Activated gamma-delta T cell (primary cell): ENCODE data around the gene FKBP3.
"Not testable (repeated sequence)": the region's sequence is repeated elsewhere in the genome, so short reads cannot be mapped to it uniquely, and the experiment has no call there.

Experiments used
- DNase-seq: peaks from one replicate; lab custom pipeline; 2025; lab: John Stamatoyannopoulos, UW

FKBP3 gene

DNA sequence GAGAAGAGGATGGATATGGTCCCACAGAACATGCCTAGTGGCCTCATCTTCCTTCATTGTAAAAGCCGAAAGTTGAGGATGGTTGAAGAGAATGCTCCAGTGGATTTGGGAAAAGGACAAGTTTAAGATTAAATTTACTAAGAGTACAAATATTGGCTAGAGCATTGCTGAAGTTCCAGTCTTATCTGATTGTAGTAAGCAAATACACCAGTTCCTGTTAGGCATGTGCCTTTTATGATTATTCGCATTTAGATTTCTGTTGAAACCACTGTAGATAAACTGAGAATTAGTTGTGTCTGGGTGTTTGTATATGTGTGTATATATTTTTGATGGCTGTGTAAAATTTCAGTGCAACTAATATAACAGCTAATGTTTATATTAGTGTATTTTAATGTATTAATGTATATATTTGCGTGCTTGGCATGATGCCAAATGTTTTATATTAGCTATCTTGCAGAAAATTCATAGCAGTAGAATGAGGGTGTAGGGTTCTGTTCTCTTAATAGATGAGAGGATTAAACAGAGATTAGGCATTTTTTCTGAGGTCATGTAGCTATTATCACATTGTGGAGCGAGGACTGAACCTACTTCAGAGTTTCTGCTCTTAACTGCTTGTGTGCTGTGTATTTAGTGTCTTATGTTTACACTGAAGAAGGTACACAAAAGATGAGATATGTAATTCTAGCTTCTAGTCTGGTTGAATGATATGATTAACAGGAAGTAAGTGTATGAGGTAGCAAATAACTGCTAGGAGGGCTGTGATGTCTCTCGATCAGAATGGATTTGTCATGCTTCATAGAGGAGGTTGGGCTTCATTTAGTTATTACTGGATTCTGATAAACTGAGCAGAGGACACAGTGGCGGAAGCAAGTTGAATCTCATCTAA is 21.1 kb downstream of the FKBP3 start:
- DNase-seq: no peak

DNA sequence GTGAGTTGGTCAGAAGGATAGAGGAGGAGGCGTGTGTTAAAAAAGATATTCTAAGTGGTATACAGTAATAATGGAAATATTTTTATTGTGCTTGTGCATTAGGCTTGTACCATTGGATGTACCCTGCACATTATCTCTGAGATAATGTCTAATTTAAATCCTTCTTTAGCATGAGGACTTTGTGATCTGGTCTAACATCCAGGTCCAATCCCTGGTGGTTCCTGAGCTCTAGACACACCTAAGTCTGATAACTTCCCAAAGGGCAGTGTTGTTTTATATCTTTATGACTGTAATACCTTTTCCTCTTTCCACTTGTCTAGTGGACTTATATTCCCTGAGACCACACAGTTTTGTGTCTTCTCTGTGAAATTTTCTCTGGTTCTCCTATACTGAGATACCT is 29.7 kb downstream of the FKBP3 start:
- DNase-seq: no peak

DNA sequence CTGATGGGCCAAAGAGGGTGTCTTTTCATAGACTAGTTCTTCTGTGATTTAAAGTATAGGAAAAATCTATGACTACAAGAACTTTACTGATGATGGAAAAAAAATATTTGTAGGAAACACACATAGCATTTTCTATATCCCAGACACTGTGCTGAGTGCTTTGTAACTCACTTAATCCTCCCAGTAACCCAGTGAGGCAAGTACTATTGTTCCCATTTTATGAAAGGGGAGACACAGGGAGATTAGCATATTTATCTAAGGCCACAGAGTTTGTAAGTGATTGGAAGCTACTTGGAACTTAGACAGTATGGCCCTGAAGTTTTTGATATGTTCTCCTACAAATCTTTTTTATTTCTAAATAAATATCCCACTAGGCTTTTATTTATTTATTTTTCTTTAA is 30.5 kb downstream of the FKBP3 start:
- DNase-seq: no peak

DNA sequence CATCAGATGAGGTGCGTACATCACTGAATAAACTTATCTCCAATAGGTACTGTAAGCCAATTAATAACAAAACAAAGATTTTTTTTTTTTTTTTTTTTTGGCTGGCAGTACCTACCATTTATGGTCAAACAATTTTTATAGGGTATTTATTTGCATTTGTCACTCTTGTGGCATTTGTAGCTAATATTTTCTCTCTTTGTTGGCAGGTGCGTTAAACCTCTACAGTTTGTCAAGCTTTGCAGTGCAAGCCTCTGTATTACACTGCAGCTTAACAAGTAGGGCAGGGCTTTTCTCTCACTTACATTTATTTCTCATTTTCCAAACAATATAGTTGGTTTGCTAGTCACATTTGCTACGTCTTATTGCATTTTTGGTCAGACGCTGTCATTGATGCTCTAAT is 38.1 kb downstream of the FKBP3 start:
- no peak for DNase-seq

DNA sequence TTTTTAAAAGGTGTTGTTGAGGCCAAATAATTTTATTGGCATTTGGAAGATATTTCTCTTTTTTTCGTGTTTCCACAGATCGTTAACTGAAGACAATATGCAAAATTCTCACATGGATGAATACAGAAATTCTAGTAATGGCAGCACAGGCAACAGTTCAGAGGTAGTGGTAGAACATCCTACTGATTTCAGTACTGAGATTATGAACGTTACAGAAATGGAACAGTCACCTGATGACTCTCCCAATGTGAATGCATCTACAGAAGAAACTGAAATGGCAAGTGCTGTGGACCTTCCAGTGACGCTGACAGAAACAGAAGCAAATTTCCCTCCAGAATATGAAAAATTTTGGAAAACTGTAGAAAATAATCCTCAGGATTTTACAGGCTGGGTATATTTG is 39.1 kb downstream of the FKBP3 start:
- no peak for DNase-seq

DNA sequence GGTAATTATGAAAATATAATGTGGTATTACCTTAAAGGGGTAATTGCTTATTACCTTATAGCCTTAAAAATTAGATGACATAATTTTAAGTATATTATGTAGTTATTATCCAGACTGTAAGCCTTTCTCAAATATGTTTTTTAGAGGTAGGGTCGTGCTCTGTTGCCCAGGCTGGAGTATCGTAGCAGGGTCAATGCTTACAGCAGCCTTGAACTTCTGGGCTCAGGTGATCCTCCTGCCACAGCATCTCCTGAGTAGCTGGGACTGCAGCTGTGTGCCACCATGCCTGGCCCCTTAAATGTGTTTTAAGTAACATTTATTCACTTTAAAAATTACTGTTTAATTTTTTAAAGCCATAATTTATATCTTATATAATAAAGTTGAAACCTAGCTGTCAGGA is 40.0 kb downstream of the FKBP3 start:
- DNase-seq: no peak

DNA sequence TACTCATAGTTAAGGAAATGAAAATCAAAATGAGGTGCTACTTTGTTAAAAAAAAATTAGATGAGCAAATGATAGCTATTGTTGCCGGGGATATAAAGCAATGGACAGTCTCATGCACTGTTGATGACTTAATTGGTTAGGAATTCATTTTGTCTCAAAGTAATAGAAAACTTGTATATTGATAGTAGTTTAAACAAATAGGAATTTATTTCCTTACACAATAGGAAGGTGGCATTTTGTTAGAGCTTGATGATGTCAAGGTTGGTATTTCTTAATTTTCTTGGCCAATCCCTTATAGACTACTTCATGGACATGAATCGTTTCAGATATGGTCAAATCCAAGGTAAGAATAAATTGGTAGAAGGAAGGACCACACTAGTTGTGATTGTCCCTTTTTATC is 42.6 kb downstream of the FKBP3 start:
- no peak for DNase-seq

DNA sequence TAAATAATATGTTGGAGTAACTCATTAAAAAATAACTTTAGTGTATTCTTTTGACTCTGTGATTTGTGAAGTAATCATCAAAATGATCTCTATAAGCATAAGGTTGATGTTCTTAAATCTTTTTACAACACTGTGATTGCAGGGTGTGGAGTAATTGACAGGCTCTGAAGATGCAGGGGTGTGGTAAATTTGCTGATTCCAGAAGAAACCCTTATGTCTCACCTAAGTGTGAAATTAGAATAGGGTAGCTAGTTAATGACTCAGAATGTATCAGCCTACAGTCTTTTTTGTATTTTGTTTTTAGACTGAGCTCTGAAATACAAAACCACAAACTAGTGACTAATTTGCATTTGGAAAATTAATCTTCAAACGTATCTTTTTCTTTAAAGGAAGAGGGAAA is 44.5 kb downstream of the FKBP3 start:
- no peak for DNase-seq

DNA sequence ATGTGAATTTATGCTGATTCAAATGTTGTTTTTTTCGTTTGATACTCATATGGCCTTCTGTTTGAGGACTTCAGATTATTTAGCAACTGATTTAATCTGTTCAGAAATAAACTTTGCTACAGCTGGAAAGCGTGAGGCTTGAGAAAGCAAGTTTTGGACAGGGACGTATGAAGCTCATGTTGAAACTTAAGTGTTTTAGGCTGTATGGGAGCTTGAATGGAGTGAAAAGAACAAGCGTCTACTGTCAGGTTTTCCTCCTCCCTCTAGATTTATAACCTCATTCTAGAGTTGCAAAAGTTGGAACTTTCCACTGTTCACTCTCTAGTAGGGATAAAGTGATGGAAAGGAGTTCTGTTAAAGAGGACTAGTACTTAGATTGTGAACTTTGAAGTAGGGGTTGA is 49.3 kb downstream of the FKBP3 start:
- DNase-seq: no peak

DNA sequence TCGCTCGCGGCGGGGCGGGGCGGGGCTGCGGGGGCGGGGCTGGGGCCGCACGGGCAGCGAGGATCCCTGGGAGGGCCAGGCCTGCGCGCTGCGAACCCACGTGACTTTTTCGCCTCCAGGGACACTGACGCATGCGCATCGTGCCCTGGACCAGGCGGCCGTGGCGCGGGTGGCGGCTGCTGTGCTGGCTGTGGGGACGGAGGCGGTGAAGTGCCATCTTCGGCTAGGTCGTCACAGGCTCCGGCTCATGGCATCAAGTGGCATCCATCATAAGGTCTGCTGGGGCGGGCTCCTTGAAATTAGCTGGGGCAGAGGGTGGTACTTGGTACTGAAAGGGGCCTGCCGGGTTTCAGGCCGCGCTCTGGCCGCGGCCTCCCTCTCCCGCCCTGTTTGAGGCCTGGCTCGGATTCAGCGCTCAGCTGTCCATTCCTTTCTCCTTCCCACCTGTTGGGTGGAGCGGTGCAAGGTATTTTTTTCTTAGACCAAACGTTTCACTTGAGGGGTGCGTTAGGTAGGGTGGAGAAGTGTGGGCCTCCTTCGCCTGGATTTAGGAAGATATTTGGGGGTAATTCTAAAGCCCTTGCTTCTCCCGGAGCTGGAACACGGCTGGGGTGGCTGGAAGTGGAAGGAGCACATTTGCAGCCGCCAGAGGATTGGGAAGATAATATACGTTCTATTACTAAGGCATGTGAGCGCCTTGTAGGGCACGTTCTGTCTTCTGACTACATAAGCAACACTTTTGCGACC is 50.1 kb downstream of the FKBP3 start, which contains the start of gene PRPF39:
PRPF39 (plus strand) TSS at position 141 of the 747 bp plus-strand sequence. CDS start 11,124 bp downstream, outside the sequence.
- DNase-seq: peak; percentile 93

DNA sequence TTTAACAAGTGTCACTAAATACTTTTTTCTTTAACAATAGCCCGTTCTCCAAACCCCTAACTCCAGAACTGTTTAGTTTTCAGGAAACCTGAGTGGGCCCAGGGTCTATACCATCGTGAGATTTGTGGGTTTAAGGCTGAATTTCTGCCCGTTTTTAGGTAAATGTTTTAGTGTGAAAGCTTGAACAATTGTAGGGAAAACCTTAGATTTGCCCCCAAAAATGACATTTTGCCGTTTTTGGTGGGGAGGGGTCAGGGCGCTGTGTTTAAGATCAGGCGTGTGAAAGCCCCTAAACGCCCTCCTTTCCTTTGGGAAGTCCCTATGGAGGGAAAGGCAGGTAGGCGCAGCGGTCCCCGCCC is 50.7 kb downstream of the FKBP3 start:
- DNase-seq: no peak

DNA sequence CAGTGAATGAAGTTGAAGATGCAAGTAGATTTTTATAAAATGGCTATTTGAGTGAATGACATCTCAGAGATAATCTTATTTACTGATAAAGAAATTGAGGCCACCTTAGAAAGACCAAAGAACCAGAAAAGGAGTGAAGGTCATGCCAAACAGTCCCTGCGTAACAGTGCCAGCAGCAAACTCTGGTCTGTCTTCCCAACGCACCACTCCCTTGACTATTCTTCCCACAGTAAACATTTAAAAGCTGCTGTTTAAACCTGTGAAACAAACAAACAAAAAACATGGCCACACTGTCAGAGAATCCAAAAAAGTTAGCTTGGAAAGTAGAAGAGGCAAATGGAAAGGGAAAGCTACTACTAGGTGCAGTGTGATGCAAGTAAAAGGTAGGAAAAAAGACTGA is 51.9 kb downstream of the FKBP3 start:
- no peak for DNase-seq

DNA sequence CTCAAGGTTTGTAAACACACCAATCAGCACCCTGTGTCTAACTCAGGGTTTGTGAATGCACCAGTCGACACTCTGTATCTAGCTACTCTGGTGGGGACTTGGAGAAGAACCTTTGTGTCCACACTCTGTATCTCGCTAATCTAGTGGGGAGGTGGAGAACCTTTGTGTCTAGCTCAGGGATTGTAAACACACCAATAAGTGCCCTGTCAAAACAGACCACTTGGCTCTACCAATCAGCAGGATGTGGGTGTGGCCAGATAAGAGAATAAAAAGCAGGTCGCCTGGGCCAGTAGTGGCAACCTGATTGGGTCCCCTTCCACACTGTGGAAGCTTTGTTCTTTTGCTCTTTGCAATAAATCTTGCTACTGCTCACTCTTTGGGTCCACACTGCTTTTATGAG is 53.2 kb downstream of the FKBP3 start:
- not testable (repeated sequence) for DNase-seq

DNA sequence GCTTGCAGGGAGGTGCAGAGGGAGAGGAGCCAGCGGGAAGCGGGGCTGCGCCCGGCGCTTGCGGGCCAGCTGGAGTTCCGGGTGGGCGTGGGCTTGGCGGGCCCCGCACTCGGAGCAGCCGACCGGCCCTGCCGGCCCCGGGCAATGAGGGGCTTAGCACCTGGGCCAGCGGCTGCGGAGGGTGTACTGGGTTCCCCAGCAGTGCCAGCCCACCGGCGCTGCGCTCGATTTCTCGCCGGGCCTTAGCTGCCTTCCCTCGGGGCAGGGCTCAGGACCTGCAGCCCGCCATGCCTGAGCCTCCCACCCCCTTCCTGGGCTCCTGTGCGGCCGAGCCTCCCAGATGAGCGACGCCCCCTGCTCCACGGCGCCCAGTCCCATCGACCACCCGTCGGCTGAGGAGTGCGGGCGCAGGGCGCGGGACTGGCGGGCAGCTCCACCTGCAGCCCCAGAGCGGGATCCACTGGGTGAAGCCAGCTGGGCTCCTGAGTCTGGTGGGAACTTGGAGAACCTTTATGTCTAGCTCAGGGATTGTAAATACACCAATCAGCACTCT is 53.8 kb downstream of the FKBP3 start:
- DNase-seq: not testable (repeated sequence)

DNA sequence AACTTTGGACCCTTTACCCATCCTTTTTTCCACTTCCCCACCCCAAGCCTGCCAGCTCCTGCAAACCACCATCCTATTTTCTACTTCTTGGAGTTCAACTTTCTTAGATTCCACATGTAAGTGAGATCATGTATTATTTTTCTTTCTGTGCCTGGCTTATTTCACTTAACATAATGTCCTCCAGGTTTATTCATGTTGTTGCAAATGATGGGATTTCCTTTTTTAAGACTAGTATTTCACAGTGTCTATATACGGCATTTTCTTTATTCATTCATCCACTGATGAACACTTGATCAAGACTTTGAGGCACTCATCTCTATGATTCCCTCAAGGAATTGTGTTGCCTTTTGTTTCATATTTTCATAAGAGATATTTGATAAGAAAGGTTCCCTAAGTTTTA is 56.0 kb downstream of the FKBP3 start:
- no peak for DNase-seq

DNA sequence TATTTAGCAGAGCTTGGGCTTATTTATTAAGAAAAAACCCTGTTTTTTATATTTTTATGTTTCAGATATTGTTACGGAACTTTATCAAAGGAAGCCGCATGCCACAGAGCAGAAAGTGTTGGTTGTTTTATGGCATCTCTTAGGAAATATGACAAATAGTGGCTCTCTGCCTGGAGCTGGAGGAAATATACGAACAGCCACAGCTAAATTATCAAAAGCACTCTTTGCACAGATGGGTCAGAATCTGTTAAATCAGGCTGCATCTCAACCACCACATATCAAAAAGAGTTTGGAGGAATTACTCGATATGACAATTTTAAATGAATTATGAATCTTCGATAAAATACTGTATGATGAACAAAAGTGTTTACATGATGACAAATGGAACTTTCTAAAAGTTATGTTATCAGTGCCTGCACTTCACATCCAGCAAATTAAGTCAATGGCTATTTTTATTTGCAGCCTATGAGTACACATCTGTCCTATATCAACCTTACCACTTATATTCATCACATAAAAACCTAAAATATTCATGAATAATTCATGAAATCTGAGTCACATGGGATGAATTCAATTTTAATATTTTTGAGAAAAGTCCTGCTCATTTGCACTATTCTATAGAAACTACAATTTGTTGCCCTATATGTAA is 60.9 kb downstream of the FKBP3 start:
- no peak for DNase-seq

DNA sequence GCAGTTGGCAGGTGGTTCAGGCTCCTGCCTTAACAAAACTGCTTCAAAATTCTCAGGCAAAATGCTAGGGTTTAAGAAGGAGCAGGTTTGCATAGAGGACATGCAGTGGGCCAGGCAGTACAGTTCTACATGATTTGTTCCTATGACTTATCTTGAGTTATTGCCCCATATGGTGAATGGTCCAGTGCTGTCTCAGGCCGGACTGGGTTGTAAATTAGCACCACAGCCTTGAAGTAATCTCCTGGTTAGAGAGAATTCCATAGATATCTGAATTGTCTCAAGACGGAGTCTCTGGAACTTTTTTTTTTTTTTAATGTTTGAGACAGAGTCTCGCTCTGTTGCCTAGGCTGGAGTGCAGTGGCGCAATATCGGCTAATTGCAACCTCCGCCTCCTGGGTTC is 62.2 kb downstream of the FKBP3 start:
- no peak for DNase-seq

DNA sequence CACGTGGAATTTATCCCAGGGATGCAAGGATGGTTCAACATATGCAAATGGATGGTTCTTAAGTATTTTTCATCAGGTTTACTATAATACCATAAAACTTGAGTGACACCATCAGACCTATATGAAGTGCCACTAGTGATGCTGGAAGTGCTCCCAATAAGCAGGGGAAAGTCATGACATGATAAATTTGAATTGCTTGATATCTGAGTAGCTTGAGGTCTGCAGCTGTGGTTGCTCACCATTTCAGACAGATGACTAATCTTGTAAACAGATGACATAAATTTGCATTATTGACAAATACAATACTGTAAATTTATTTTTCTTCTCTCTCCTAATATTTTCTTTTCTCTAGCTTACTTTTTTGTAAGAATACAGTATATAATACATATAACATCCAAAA is 64.1 kb downstream of the FKBP3 start:
- DNase-seq: no peak

DNA sequence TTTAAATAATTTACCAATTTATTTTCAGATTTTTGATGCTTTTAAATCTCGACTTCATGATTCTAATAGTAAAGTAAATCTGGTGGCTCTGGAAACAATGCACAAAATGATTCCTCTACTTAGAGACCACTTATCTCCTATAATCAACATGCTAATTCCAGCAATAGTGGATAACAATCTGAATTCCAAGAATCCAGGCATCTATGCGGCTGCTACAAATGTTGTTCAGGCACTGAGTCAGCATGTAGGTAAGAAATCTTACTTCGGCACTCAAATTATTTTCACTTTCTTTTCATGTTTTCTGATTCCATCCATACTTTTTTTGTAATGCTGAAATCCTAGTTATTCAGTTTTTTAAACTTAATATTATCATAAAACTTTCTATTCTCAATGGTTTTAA is 65.9 kb downstream of the FKBP3 start:
- DNase-seq: no peak

DNA sequence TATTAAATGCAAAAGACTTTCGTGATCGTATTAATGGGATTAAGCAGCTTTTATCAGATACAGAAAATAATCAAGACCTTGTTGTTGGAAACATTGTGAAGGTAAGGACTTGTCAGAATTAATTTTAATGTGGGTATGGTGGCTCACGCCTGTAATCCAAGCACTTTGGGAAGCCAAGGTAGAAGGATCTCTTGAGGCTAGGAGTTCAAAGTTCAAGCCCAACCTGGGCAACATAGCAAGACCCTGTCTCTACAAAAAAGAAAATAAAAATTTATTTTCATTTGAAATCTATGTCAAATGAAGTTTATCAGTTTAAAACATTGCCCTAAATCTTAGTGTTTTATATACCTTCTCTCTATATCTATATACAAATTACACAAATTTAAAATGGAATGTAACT is 67.6 kb downstream of the FKBP3 start:
- no peak for DNase-seq

DNA sequence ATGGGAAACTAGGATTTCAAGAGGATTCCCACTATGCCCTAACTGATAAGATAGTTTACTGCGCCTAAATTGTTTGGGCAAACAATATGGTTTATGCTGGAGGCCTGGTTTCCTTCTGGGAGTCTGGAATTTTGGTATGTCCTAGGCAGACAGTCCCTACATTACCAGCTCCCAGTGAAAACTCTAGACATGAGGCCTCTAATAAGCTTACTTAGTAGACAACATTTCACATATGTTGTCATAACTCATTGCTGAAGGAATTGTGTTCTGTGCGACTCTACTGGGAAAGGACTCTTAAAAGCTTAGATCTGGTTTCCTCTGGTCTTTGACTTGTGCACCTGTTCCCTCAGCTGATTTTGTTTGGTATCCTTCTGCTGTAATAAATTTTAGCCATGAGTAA is 68.3 kb downstream of the FKBP3 start:
- no peak for DNase-seq
